DLD1 (cell line): ENCODE data around the gene EZR.

ENCODE experiments used
- in situ Hi-C: cut with HindIII; loops from 2 replicates; pipeline ENCODE4 v1.10.0; 2017; ENCODE audit warnings: low sequenced_read_pairs

Gene EZR

GRCh38 chr6:158743033-158743651 is 76.0 kb downstream of the EZR start:
- in situ Hi-C loops = no loop called here

- in situ Hi-C loops = no loop called here
Measured at GRCh38 chr6:158739673-158740072, 79.5 kb downstream of the EZR start.

- in situ Hi-C loops = no loop called here
Measured at GRCh38 chr6:158737710-158738615, 81.2 kb downstream of the EZR start.

- in situ Hi-C loops = no loop called here
Measured at GRCh38 chr6:158737082-158737709, 82.0 kb downstream of the EZR start.

- in situ Hi-C loops = no loop called here
Measured at GRCh38 chr6:158735009-158735408, 84.2 kb downstream of the EZR start.

- in situ Hi-C loops = no loop called here
Measured at GRCh38 chr6:158730541-158730907, 88.6 kb downstream of the EZR start.

- in situ Hi-C loops = no loop called here
Measured at GRCh38 chr6:158729906-158730540, 89.1 kb downstream of the EZR start.

- in situ Hi-C loops = no loop called here
Measured at GRCh38 chr6:158725704-158726103, 93.5 kb downstream of the EZR start.

GRCh38 chr6:158722176-158722729 is 96.9 kb downstream of the EZR start:
- in situ Hi-C loops = no loop called here

GRCh38 chr6:158718461-158719046 is 100.6 kb downstream of the EZR start:
- in situ Hi-C loops = no loop called here

- in situ Hi-C loops = no loop called here
Measured at GRCh38 chr6:158717341-158718330, 101.5 kb downstream of the EZR start.
